GM23338 (cell line): ENCODE data around the gene CFAP90. TPM values are rescaled to one million over a fixed set of nuclear protein-coding genes. Genes with fewer than 3 reads are reported as not detected.

Experiments used
- ATAC-seq: fragments of 200-7000 bp; cut with Tn5 transposase; 3 replicates; pipeline ENCODE4 v1.9.1; 2020
- DNase-seq: peaks from one replicate; pipeline ENCODE4 v3.0.0-alpha.2; 2015; ENCODE audit warnings: low spot score
- H2AFZ ChIP-seq: fragments of 200-600 bp; sonication (generic); 2 replicates; pipeline ENCODE4 v1.8.0; 2016; ENCODE audit warnings: antibody characterized with exemption, mild to moderate bottlenecking, moderate library complexity
- H3F3A ChIP-seq: fragments of 200-600 bp; sonication (generic); replicated peaks from 2 replicates; pipeline ENCODE4 v1.8.0; 2017; ENCODE audit warnings: antibody characterized with exemption, mixed run types, low read depth
- H3K27ac ChIP-seq: fragments of 200-600 bp; sonication (generic); 2 replicates; pipeline ENCODE4 v1.6.1; 2016; ENCODE audit warnings: low read depth
- H3K27me3 ChIP-seq: fragments of 200-600 bp; sonication (generic); 2 replicates; pipeline ENCODE4 v1.8.0; 2016; ENCODE audit warnings: mild to moderate bottlenecking, mixed run types, moderate library complexity; ENCODE audit not compliant: insufficient read depth
- H3K36me3 ChIP-seq: fragments of 200-600 bp; sonication (generic); 2 replicates; pipeline ENCODE4 v1.8.0; 2016; ENCODE audit warnings: mild to moderate bottlenecking; ENCODE audit not compliant: insufficient read depth
- H3K4me1 ChIP-seq: fragments of 200-600 bp; sonication (generic); 2 replicates; pipeline ENCODE4 v1.8.0; 2016; ENCODE audit warnings: mild to moderate bottlenecking, moderate library complexity; ENCODE audit not compliant: insufficient read depth
- H3K4me2 ChIP-seq: fragments of 200-600 bp; sonication (generic); 2 replicates; pipeline ENCODE4 v1.7.1; 2017; ENCODE audit warnings: mixed run types
- H3K4me3 ChIP-seq: fragments of 200-600 bp; sonication (generic); 2 replicates; pipeline ENCODE4 v1.6.1; 2016; ENCODE audit warnings: mixed run types
- H3K79me2 ChIP-seq: fragments of 200-600 bp; sonication (generic); replicated peaks from 2 replicates; pipeline ENCODE4 v1.8.0; 2017; ENCODE audit warnings: mild to moderate bottlenecking; ENCODE audit not compliant: insufficient read depth
- H3K9me2 ChIP-seq: fragments of 200-600 bp; sonication (generic); 2 replicates; pipeline ENCODE4 v1.8.0; 2017; ENCODE audit not compliant: insufficient read depth
- H4K20me1 ChIP-seq: fragments of 200-600 bp; sonication (generic); replicated peaks from 2 replicates; pipeline ENCODE4 v1.8.0; 2017; ENCODE audit warnings: mild to moderate bottlenecking; ENCODE audit not compliant: insufficient read depth
- H3K27ac Mint-ChIP-seq: 2 replicates; pipeline ENCODE4 v1.8.0; 2020; ENCODE audit warnings: inconsistent platforms, mild to moderate bottlenecking, moderate library complexity, mixed read lengths
- H3K27me3 Mint-ChIP-seq: 3 replicates; pipeline ENCODE4 v1.8.0; 2022; ENCODE audit warnings: low read depth, mild to moderate bottlenecking, moderate library complexity, mixed read lengths, inconsistent platforms; ENCODE audit not compliant: insufficient read depth, poor library complexity
- H3K36me3 Mint-ChIP-seq: 3 replicates; pipeline ENCODE4 v1.8.0; 2021; ENCODE audit warnings: low read depth, mild to moderate bottlenecking, inconsistent platforms, moderate library complexity, mixed read lengths
- H3K4me1 Mint-ChIP-seq: 3 replicates; pipeline ENCODE4 v1.8.0; 2020; ENCODE audit warnings: mild to moderate bottlenecking, inconsistent platforms, mixed read lengths
- H3K4me3 Mint-ChIP-seq: 3 replicates; pipeline ENCODE4 v1.8.0; 2021; ENCODE audit warnings: moderate library complexity, mild to moderate bottlenecking, inconsistent platforms, mixed read lengths
- H3K9me3 Mint-ChIP-seq: 3 replicates; pipeline ENCODE4 v1.8.0; 2020; ENCODE audit warnings: moderate library complexity, mild to moderate bottlenecking, inconsistent platforms, mixed read lengths
- EZH2 ChIP-seq: fragments of 200-600 bp; sonication (generic); IDR thresholded peaks from one replicate; pipeline ENCODE4 v1.8.0; 2017; ENCODE audit warnings: antibody characterized with exemption, mild to moderate bottlenecking, low read depth; ENCODE audit not compliant: unreplicated experiment
- EZH2phosphoT487 ChIP-seq: fragments of 200-600 bp; sonication (generic); IDR thresholded peaks from one replicate; pipeline ENCODE4 v1.8.1; 2018; ENCODE audit warnings: antibody characterized with exemption; ENCODE audit not compliant: unreplicated experiment
- JUNB ChIP-seq: IDR thresholded peaks from one replicate; pipeline ENCODE4 v1.6.1; 2016; ENCODE audit warnings: antibody characterized with exemption; ENCODE audit not compliant: unreplicated experiment
- NANOG ChIP-seq: IDR thresholded peaks from 2 replicates; pipeline ENCODE4 v1.6.1; 2016; ENCODE audit warnings: antibody characterized with exemption, borderline replicate concordance
- STAT1 ChIP-seq: IDR thresholded peaks from one replicate; pipeline ENCODE4 v1.6.1; 2016; ENCODE audit warnings: antibody characterized with exemption; ENCODE audit not compliant: unreplicated experiment
- ZNF331 ChIP-seq: fragments of 250-450 bp; sonication (Bioruptor Pico); IDR thresholded peaks from 2 replicates; pipeline ENCODE4 v1.5.0; 2020; ENCODE audit warnings: low read depth, mild to moderate bottlenecking, moderate library complexity
- polyA plus RNA-seq: library from polyadenylated mRNA; unstranded; fragments of >200 nt; fragmentation: Nextera tagmentation; extraction: Ambion mirVana; gene quantifications from 2 replicates; pipeline ENCODE4 v1.2.1, GENCODE V29; 2016
- total RNA-seq: library from RNA; depleted of rRNA; stranded (reverse); fragments of >200 nt; shearing (Covaris generic); gene quantifications from 2 replicates; pipeline ENCODE4 v1.2.3, GENCODE V29; 2014
- TF ChIP-seq, protein P1 (sequence below): fragments of 250-450 bp; sonication (Bioruptor Pico); IDR thresholded peaks from 2 replicates; pipeline ENCODE4 v1.5.0; 2020; ENCODE audit warnings: mild to moderate bottlenecking, moderate library complexity

Gene CFAP90
- total and polyA plus RNA-seq, 2 experiments from 2014 or later, result 0.10 to 1.0 TPM

DNA sequence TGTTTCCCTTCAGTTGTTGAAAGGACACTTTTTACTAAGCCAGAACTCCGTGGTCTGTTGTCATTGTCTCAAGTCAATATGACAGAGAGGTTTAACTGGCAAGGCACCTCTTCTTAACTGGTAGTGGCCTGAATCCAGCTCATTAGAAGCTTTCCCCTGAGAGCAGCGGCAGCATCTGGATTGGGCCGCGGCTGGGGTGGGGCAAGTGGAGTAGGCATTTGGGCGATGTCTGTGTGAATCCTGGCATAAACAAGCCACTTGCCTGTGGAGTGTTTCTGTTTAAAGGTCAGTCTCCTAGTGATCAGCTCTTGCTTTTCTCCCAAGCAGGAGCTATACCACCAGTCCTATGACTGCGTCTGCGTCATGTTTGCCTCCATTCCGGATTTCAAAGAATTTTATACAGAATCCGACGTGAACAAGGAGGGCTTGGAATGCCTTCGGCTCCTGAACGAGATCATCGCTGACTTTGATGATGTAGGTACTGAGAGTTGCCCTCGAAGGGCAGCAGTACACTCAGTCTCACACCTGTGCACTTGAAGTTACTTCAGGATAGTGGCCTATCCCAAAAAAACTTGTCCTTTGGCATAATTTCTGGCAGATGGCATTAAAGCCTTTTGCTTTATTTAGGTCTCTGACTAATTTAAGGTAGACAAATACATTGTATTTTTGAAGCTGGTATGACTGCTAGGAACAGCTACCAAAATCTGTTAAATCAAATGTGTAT, 48.9 kb downstream of the CFAP90 start:
- no peaks in the 10 kb centered on the region for H3K4me1 ChIP-seq
- ATAC-seq (no peak), DNase-seq (no peak)
- no peaks in the 10 kb centered on the region for H3K79me2 ChIP-seq
- Mint-ChIP-seq H3K4me3 (no peak overlapping the region), H3K9me3 (no peaks in the 10 kb centered on the region; the same call in 2 of the 3 replicates), H3K27ac (no peak overlapping the region), H3K36me3 (peaks cover 39% of the 10 kb centered on the region), H3K4me1 (no peaks in the 10 kb centered on the region), H3K27me3 (peaks cover 4% of the 10 kb centered on the region)
- no peaks in the 10 kb centered on the region for H3K27me3 ChIP-seq
- H3K4me3 ChIP-seq, result no peak overlapping the region
- no peak overlapping the region for H3K4me2 ChIP-seq
- H3K9me2 ChIP-seq, result no peaks in the 10 kb centered on the region
- no peak overlapping the region for H3K27ac ChIP-seq
- H3F3A ChIP-seq, result no peaks in the 10 kb centered on the region
- peaks cover 33% of the 10 kb centered on the region for H3K36me3 ChIP-seq
- no peak for TF ChIP-seq JUNB
- TF ChIP-seq NANOG, result no peak
- no peak for TF ChIP-seq EZH2phosphoT487
- no peak for TF ChIP-seq EZH2
- TF ChIP-seq, protein P1, sequence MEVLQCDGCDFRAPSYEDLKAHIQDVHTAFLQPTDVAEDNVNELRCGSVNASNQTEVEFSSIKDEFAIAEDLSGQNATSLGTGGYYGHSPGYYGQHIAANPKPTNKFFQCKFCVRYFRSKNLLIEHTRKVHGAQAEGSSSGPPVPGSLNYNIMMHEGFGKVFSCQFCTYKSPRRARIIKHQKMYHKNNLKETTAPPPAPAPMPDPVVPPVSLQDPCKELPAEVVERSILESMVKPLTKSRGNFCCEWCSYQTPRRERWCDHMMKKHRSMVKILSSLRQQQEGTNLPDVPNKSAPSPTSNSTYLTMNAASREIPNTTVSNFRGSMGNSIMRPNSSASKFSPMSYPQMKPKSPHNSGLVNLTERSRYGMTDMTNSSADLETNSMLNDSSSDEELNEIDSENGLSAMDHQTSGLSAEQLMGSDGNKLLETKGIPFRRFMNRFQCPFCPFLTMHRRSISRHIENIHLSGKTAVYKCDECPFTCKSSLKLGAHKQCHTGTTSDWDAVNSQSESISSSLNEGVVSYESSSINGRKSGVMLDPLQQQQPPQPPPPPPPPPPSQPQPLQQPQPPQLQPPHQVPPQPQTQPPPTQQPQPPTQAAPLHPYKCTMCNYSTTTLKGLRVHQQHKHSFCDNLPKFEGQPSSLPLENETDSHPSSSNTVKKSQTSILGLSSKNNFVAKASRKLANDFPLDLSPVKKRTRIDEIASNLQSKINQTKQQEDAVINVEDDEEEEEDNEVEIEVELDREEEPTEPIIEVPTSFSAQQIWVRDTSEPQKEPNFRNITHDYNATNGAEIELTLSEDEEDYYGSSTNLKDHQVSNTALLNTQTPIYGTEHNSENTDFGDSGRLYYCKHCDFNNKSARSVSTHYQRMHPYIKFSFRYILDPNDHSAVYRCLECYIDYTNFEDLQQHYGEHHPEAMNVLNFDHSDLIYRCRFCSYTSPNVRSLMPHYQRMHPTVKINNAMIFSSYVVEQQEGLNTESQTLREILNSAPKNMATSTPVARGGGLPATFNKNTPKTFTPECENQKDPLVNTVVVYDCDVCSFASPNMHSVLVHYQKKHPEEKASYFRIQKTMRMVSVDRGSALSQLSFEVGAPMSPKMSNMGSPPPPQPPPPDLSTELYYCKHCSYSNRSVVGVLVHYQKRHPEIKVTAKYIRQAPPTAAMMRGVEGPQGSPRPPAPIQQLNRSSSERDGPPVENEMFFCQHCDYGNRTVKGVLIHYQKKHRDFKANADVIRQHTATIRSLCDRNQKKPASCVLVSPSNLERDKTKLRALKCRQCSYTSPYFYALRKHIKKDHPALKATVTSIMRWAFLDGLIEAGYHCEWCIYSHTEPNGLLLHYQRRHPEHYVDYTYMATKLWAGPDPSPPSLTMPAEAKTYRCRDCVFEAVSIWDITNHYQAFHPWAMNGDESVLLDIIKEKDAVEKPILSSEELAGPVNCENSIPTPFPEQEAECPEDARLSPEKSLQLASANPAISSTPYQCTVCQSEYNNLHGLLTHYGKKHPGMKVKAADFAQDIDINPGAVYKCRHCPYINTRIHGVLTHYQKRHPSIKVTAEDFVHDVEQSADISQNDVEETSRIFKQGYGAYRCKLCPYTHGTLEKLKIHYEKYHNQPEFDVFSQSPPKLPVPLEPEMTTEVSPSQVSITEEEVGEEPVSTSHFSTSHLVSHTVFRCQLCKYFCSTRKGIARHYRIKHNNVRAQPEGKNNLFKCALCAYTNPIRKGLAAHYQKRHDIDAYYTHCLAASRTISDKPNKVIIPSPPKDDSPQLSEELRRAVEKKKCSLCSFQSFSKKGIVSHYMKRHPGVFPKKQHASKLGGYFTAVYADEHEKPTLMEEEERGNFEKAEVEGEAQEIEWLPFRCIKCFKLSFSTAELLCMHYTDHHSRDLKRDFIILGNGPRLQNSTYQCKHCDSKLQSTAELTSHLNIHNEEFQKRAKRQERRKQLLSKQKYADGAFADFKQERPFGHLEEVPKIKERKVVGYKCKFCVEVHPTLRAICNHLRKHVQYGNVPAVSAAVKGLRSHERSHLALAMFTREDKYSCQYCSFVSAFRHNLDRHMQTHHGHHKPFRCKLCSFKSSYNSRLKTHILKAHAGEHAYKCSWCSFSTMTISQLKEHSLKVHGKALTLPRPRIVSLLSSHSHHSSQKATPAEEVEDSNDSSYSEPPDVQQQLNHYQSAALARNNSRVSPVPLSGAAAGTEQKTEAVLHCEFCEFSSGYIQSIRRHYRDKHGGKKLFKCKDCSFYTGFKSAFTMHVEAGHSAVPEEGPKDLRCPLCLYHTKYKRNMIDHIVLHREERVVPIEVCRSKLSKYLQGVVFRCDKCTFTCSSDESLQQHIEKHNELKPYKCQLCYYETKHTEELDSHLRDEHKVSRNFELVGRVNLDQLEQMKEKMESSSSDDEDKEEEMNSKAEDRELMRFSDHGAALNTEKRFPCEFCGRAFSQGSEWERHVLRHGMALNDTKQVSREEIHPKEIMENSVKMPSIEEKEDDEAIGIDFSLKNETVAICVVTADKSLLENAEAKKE (CRISPR knock-in tag), result no peak
- no peak for TF ChIP-seq STAT1
- TF ChIP-seq ZNF331 (CRISPR knock-in tag), result no peak
- no peaks in the 10 kb centered on the region for H4K20me1 ChIP-seq
- no peak overlapping the region for H2AFZ ChIP-seq
